PC-3 (cell line): ENCODE measurements around the gene ZNF705A. TPM values are rescaled to one million over a fixed set of nuclear protein-coding genes. Genes with fewer than 3 reads are reported as not detected.
"Not testable (repeated sequence)": the region's sequence is repeated elsewhere in the genome, so short reads cannot be mapped to it uniquely, and the experiment has no call there.

Experiments used
- ATAC-seq: fragments of 200-7000 bp; cut with Tn5 transposase; 2 replicates; pipeline ENCODE4 v1.9.1; 2020; ENCODE audit warnings: mild to moderate bottlenecking, moderate library complexity
- BruUV-seq: library from RNA; stranded (reverse); fragments of 400-500 nt; replicated peaks from 2 replicates; lab custom pipeline; 2021; lab: Mats Ljungman, UMichigan
- CTCF ChIA-PET: fragments of 300-600 bp; sonication (Branson Sonifier 250); formaldehyde crosslinking; loops from one replicate; lab custom pipeline; 2022; ENCODE audit warnings: antibody characterized with exemption; lab: Charles Lee
- POLR2A ChIA-PET: fragments of 300-600 bp; sonication (Branson Sonifier 250); formaldehyde crosslinking; loops from one replicate; lab custom pipeline; 2022; ENCODE audit warnings: antibody characterized with exemption; ENCODE audit not compliant: unreplicated experiment; lab: Charles Lee
- DNase-seq: peaks from one replicate; pipeline ENCODE4 v3.0.0-alpha.2; 2015
- H2AFZ ChIP-seq: fragments of 300-600 bp; sonication (generic); 2 replicates; pipeline ENCODE4 v1.6.0; 2016; ENCODE audit warnings: antibody characterized with exemption, low read length
- H3F3A ChIP-seq: fragments of 300-600 bp; sonication (generic); one replicate; pipeline ENCODE4 v1.6.0; 2017; ENCODE audit warnings: antibody characterized with exemption, low read length, control low read depth, mild to moderate bottlenecking; ENCODE audit not compliant: unreplicated experiment
- H3K27ac ChIP-seq: fragments of 300-600 bp; sonication (generic); 2 replicates; pipeline ENCODE4 v1.5.1; 2016; ENCODE audit warnings: mild to moderate bottlenecking, low read length
- H3K27me3 ChIP-seq: fragments of 300-600 bp; sonication (generic); 2 replicates; pipeline ENCODE4 v1.6.1; 2016; ENCODE audit warnings: low read length, mixed read lengths
- H3K36me3 ChIP-seq: fragments of 300-600 bp; sonication (generic); 2 replicates; pipeline ENCODE4 v1.6.1; 2016; ENCODE audit warnings: low read depth, mixed run types, low read length, mixed read lengths
- H3K4me1 ChIP-seq: fragments of 300-600 bp; sonication (generic); 2 replicates; pipeline ENCODE4 v1.5.1; 2016; ENCODE audit warnings: low read length; ENCODE audit not compliant: insufficient read depth
- H3K4me2 ChIP-seq: fragments of 300-600 bp; sonication (generic); 2 replicates; pipeline ENCODE4 v1.6.0; 2016; ENCODE audit warnings: low read length
- H3K4me3 ChIP-seq: fragments of 300-600 bp; sonication (generic); 2 replicates; pipeline ENCODE4 v1.5.1; 2016; ENCODE audit warnings: mild to moderate bottlenecking, low read length, mixed read lengths
- H3K79me2 ChIP-seq: fragments of 300-600 bp; sonication (generic); 2 replicates; pipeline ENCODE4 v1.6.1; 2017; ENCODE audit warnings: low read length, mixed read lengths
- H3K9ac ChIP-seq: fragments of 300-600 bp; sonication (generic); 2 replicates; pipeline ENCODE4 v1.6.0; 2016; ENCODE audit warnings: mild to moderate bottlenecking, low read length
- H3K9me2 ChIP-seq: fragments of 300-600 bp; sonication (generic); replicated peaks from 2 replicates; pipeline ENCODE4 v1.6.1; 2016; ENCODE audit warnings: mixed run types, low read length, mixed read lengths
- H3K9me3 ChIP-seq: fragments of 300-600 bp; sonication (generic); 2 replicates; pipeline ENCODE4 v1.6.1; 2016; ENCODE audit warnings: low read length, mixed read lengths
- H4K20me1 ChIP-seq: fragments of 300-600 bp; sonication (generic); 2 replicates; pipeline ENCODE4 v1.6.1; 2016; ENCODE audit warnings: low read length, mixed read lengths
- intact Hi-C: fragments of 100-400 bp; cut with micrococcal nuclease; formaldehyde crosslinking; loops from 2 replicates; pipeline ENCODE4 v1.9.0; 2023
- total RNA-seq: library from RNA; depleted of rRNA; stranded (reverse); fragments of >200 nt; gene quantifications from 2 replicates; pipeline ENCODE4 v1.2.3, GENCODE V29; 2014

The ZNF705A gene
- total RNA-seq, 1 experiment from 2014 or later: not detected

- intact Hi-C loops, H3K4me3 ChIP-seq, H3K27me3 ChIP-seq, CTCF ChIA-PET, H3K4me2 ChIP-seq, H3F3A ChIP-seq, BruUV-seq, H3K36me3 ChIP-seq, H4K20me1 ChIP-seq, H3K9me3 ChIP-seq, ATAC-seq, H3K9me2 ChIP-seq, H3K27ac ChIP-seq, DNase-seq, H3K79me2 ChIP-seq, H2AFZ ChIP-seq, H3K9ac ChIP-seq, POLR2A ChIA-PET, H3K4me1 ChIP-seq: not testable (repeated sequence)
These were observed 41.0 kb downstream of the ZNF705A start for GRCh38 chr12:8197685-8198308.

GRCh38 chr12:8218711-8219382, 62.0 kb downstream of the ZNF705A start:
- BruUV-seq, H3K4me1 ChIP-seq, ATAC-seq, intact Hi-C loops, H3F3A ChIP-seq, H3K9ac ChIP-seq, H4K20me1 ChIP-seq, POLR2A ChIA-PET, H3K36me3 ChIP-seq, H3K4me2 ChIP-seq, H3K9me3 ChIP-seq, H2AFZ ChIP-seq, H3K79me2 ChIP-seq, H3K9me2 ChIP-seq, CTCF ChIA-PET, DNase-seq, H3K4me3 ChIP-seq, H3K27ac ChIP-seq: not testable (repeated sequence)
- peaks cover 38% of the 10 kb centered on the region for H3K27me3 ChIP-seq

- H3K27me3 ChIP-seq: peaks cover 25% of the 10 kb centered on the region
- H2AFZ ChIP-seq, H3K9me3 ChIP-seq, POLR2A ChIA-PET, BruUV-seq, H3K4me2 ChIP-seq, intact Hi-C loops, H3F3A ChIP-seq, H3K79me2 ChIP-seq, H3K27ac ChIP-seq, H3K9ac ChIP-seq, ATAC-seq, H3K9me2 ChIP-seq, H4K20me1 ChIP-seq, H3K4me1 ChIP-seq, H3K36me3 ChIP-seq, H3K4me3 ChIP-seq, CTCF ChIA-PET, DNase-seq: not testable (repeated sequence)
These were observed 64.6 kb downstream of the ZNF705A start for GRCh38 chr12:8221375-8221774.

- H3K4me2 ChIP-seq, H3K79me2 ChIP-seq, ATAC-seq, H2AFZ ChIP-seq, POLR2A ChIA-PET, H3F3A ChIP-seq, DNase-seq, H4K20me1 ChIP-seq, CTCF ChIA-PET, intact Hi-C loops, H3K4me3 ChIP-seq, H3K9me2 ChIP-seq, H3K4me1 ChIP-seq, H3K36me3 ChIP-seq, H3K27ac ChIP-seq, H3K9ac ChIP-seq, H3K9me3 ChIP-seq, BruUV-seq: not testable (repeated sequence)
- peaks cover 23% of the 10 kb centered on the region for H3K27me3 ChIP-seq
These were observed 65.0 kb downstream of the ZNF705A start for GRCh38 chr12:8221844-8222243.

GRCh38 chr12:8222303-8222702, 65.5 kb downstream of the ZNF705A start:
- BruUV-seq, H3K9ac ChIP-seq, ATAC-seq, H3F3A ChIP-seq, H3K36me3 ChIP-seq, H3K9me2 ChIP-seq, H2AFZ ChIP-seq, POLR2A ChIA-PET, H3K79me2 ChIP-seq, H3K4me1 ChIP-seq, H3K4me3 ChIP-seq, intact Hi-C loops, DNase-seq, CTCF ChIA-PET, H3K9me3 ChIP-seq, H3K27ac ChIP-seq, H3K4me2 ChIP-seq, H4K20me1 ChIP-seq: not testable (repeated sequence)
- H3K27me3 ChIP-seq: peaks cover 22% of the 10 kb centered on the region

- H3K79me2 ChIP-seq, H3K36me3 ChIP-seq, intact Hi-C loops, H3K4me2 ChIP-seq, POLR2A ChIA-PET, H3K27ac ChIP-seq, ATAC-seq, H2AFZ ChIP-seq, H3K9me3 ChIP-seq, H3K9ac ChIP-seq, H4K20me1 ChIP-seq, H3K4me1 ChIP-seq, DNase-seq, H3K4me3 ChIP-seq, H3K9me2 ChIP-seq, H3F3A ChIP-seq, CTCF ChIA-PET, BruUV-seq: not testable (repeated sequence)
- peaks cover 16% of the 10 kb centered on the region for H3K27me3 ChIP-seq
These were observed 66.8 kb downstream of the ZNF705A start for GRCh38 chr12:8223646-8224045.
